GM19452 (cell line): Measurements from ENCODE around the gene DHX16.

ENCODE experiments used
- ATAC-seq: cut with Tn5 transposase; IDR thresholded peaks from one replicate; pipeline ENCODE4 v1.9.1; 2021; ENCODE audit not compliant: unreplicated experiment

The DHX16 gene

GRCh38 chr6:30696432-30696831 lies 23.6 kb upstream of the DHX16 start:
- no peak for ATAC-seq

DNA sequence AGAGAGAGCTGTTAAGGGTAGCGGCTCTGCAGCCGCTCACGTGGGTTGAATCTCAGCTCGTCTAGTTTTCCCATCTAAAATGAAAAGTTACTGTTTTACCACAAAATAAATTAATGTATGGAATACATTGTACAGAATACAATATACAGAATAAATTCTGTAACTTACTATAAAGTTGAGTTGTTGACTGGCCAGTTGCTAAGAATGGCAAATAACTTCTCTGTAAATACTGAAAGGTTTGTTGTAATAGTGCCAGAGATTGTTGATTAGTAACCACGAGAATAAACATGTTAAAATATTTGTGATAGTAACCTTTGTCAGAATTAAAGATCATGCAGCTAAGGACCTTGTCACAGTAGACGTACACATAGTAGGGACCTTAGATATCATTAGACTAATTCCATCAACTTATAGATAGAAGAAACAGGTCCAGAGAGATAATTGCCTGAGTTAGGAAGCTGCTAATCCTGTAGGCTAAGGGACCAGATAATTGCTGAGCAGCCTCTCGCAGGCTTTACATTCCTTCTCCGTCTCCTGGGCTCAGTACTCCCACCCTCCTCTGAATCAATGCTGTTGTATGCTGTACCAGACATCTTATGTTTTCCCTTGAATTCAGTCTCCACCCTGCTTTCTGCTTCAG lies 18.5 kb upstream of the DHX16 start:
- ATAC-seq: no peak

- ATAC-seq: peak; percentile 33
Observed at GRCh38 chr6:30690403-30691207, 17.8 kb upstream of the DHX16 start, which contains the start of gene NRM. Gene NRM, minus strand, starts transcription at chr6:30690984. Its CDS starts 10 bp downstream, at chr6:30690974.

DNA sequence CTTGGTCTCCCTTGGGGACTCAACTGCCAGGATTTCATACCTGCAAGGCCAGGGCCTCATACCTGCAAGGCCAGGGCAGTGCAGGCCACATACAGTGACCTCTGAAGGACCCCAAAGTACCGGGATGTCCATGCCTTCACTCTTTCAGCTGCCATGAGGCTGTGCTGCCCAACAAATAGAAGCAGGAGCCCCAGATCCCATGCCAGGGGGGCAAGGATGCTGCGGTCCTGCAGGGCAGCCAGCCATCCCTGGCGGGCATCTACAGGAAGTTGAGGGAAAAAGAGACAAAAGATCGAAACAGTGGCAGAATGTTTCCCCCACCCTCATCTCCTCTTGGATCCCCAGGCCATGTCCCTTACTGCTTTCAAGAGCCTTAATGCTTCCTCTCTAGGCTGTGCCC lies 17.2 kb upstream of the DHX16 start:
- no peak for ATAC-seq

DNA sequence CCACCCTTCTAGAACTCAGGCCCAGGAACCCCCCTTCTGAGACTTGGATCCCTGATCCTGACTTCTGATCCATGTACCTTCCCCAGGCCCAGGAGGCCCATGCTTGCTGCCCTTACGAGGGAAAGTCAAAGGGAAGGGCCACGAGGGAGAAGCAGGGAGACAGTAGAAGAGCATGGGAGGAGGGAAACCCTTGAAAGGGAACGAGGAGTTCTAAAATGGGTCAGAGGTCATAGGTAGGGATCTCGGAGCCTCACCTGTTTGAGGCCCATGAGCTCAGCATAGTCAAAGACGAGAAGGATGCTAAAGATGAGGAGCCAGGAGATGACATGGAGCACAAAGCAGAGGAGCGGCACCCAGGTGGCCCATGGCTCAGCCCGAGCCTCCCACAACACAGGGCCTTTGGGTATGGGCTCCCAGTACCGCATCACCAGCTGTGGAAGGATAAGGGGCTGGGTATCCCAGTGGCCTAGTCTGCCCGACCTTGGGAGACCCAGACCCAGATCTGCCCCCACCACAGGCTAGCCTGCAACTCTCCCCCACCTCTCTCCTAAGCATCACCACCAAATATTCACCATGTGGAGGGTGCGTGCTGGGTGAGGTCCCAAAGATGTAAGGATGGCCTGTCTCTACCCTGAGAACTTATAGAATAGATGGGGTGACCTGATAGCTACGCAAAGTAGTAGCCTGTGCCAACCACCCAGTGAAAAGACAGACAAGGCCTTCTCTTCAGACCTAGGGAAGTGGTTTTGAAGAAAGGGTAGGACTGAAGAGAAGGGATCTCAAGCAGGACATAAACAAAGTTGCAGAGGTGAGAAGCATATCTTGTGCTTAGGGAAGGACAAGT lies 16.4 kb upstream of the DHX16 start:
- ATAC-seq: no peak

DNA sequence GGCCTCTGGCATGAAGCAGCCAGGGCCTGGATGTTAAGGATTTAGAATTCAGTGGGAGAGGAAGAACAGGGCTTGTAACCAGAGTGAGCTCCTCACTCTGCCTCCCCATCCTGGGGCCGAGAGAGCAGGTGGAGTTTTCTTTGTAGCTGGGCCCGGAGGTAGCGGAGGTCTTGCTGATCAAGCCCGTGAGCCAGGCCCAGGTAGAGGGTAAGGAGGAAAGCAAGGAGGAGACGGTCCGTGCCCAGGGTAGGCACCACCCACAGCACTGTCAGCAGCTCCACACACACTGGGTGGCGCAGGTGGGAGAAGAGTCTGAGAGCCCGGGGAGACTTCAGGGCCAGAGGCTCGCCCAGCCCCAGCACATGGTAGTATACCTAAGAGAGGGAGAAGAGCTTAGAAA lies 15.8 kb upstream of the DHX16 start:
- no peak for ATAC-seq

DNA sequence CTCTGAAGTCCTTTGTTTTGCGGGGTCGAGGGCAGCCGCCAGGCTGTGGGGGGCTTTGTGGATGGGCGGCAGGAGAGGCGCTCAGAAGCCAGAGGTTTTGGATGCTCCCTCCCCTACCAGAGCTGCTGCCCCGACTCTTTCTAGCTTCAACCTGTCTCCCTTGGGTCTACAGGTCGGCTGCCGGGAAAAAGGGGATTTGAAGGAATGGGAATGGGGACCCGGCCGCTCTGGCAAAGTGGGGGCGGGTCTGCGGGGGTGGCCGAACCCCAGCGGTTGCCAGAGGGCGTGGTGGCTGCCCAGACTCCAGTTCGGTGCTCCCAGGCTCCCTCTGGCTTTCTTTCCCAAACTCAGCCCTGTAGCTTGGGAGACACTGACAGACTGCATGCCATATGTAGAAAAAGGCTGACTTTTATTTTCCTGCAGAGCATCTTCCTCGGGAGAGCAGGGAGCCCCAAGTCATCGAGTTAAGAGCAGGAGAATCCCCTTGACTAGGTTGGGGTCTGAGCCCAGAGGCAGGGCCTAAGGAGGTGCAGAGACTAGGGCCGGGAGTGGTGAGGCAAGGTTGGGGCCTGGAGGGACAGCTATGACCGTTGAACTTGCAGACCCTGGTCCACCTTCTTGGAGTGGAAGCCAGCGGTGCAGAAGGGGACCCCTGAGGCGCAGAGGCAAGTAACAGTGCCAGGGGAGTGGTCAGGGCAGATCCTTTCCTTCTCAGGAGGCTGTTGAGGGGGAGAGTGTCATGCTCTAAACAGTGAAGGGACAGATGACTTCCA lies 15.0 kb upstream of the DHX16 start:
- no peak for ATAC-seq

DNA sequence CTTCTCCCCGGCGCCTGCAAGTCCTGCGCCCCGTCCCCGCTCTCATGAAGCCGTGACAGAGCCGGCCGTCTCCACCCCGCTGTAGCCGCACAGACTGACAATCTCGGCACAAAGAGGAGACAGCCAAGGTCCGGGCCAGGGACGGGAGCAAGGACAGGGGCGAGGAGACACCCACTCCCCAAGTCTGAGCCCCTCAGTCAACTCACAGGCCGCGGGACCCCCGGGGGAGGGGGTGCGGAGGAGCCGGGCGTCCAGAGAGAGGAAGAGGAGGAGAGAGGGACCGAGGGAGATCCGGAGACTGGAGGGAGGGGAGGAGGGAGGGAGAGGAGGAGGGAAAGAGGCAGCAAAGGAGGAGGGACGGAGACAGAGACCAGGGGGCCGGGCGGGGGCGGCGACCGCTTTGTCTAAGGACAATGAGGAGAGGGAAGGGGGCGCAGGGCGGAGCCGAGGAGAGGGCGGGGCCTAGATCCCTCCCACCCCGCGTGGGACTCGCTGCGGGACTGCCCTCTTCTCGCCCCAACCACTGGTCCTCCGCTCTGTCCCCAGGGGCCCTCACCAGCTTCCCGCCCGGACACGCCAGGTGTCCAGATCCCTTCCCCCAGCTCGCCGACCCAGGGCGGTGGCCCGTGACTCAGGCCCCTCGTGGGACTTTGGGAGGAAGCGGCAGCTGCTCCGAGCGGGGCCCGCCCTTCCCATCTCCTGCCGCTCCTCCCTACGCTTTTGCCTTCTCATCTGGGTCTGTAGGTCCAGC lies 14.3 kb upstream of the DHX16 start:
- ATAC-seq: peak; percentile 46

GRCh38 chr6:30686009-30686907 lies 13.5 kb upstream of the DHX16 start, which contains the start of gene PPP1R18:
Gene PPP1R18, minus strand, starts transcription at chr6:30686645. Its CDS starts 627 bp downstream, at chr6:30686018.
- ATAC-seq: no peak

- ATAC-seq: no peak
Observed at GRCh38 chr6:30685157-30686008, 12.6 kb upstream of the DHX16 start.

GRCh38 chr6:30684386-30685156 lies 11.8 kb upstream of the DHX16 start:
- no peak for ATAC-seq

- ATAC-seq: no peak
Observed at GRCh38 chr6:30683980-30684338, 11.2 kb upstream of the DHX16 start.

GRCh38 chr6:30683183-30683979 lies 10.6 kb upstream of the DHX16 start:
- no peak for ATAC-seq

- ATAC-seq: peak; percentile 34
Observed at GRCh38 chr6:30682143-30683117, 9.6 kb upstream of the DHX16 start.

DNA sequence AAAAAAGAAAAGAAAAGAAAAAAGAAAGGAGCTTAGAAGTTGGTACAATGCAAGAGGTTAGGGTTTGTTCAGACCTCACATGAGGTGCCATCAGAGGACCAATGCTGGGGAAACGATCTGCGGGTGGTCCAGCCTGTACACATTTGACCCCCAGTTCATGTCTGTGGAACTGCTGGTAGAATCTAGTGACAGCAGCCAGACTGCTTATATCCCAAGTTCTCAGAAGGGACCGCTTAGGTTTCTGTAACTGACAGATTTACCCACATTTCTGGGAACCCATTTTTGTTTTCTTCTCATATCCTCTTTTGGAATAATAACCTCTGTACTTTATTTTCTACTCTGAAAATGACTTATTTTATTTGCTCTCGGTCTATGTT lies 8.9 kb upstream of the DHX16 start:
- no peak for ATAC-seq
